Breast epithelium (tissue), 3 donors: ENCODE results near the gene MLXIP.
"Not testable (repeated sequence)": the region's sequence is repeated elsewhere in the genome, so short reads cannot be mapped to it uniquely, and the experiment has no call there.

ENCODE experiments used
- POLR2A ChIP-seq: fragments of 450-650 bp; IDR thresholded peaks from one replicate; pipeline ENCODE4 v1.6.1; 2016; ENCODE audit warnings: antibody characterized with exemption, mild to moderate bottlenecking, moderate library complexity
- POLR2AphosphoS5 ChIP-seq, 3 donors: sonication (generic); formaldehyde crosslinking; IDR thresholded peaks; one replicate each; pipeline ENCODE4 v1.6.1; 2017; ENCODE audit warnings: antibody characterized with exemption in 3 of 3
- TF ChIP-seq, protein P1 (sequence below), 3 donors: fragments of 450-650 bp; IDR thresholded peaks; one replicate each; pipeline ENCODE4 v1.5.1; 2016 to 2017; ENCODE audit warnings: antibody characterized with exemption in 3 of 3, mild to moderate bottlenecking in 3 of 3, moderate library complexity in 3 of 3

- TF ChIP-seq, protein P1, sequence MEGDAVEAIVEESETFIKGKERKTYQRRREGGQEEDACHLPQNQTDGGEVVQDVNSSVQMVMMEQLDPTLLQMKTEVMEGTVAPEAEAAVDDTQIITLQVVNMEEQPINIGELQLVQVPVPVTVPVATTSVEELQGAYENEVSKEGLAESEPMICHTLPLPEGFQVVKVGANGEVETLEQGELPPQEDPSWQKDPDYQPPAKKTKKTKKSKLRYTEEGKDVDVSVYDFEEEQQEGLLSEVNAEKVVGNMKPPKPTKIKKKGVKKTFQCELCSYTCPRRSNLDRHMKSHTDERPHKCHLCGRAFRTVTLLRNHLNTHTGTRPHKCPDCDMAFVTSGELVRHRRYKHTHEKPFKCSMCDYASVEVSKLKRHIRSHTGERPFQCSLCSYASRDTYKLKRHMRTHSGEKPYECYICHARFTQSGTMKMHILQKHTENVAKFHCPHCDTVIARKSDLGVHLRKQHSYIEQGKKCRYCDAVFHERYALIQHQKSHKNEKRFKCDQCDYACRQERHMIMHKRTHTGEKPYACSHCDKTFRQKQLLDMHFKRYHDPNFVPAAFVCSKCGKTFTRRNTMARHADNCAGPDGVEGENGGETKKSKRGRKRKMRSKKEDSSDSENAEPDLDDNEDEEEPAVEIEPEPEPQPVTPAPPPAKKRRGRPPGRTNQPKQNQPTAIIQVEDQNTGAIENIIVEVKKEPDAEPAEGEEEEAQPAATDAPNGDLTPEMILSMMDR (IDR thresholded peaks at IDR 0.05), result not testable (repeated sequence)
- TF ChIP-seq POLR2A; POLR2AphosphoS5 (IDR thresholded peaks at IDR 0.05): not testable (repeated sequence)
Measured at GRCh38 chr12:122121341-122121740, 42.8 kb downstream of the MLXIP start.
